Activated CD4-positive, alpha-beta T cell treated with anti-CD3 and anti-CD28 coated beads for 48 hours (primary cell): ENCODE data around the gene NAPSA.

ENCODE experiments used
- DNase-seq: peaks from one replicate; pipeline ENCODE4 v3.0.0-alpha.2; 2020

NAPSA gene

DNA sequence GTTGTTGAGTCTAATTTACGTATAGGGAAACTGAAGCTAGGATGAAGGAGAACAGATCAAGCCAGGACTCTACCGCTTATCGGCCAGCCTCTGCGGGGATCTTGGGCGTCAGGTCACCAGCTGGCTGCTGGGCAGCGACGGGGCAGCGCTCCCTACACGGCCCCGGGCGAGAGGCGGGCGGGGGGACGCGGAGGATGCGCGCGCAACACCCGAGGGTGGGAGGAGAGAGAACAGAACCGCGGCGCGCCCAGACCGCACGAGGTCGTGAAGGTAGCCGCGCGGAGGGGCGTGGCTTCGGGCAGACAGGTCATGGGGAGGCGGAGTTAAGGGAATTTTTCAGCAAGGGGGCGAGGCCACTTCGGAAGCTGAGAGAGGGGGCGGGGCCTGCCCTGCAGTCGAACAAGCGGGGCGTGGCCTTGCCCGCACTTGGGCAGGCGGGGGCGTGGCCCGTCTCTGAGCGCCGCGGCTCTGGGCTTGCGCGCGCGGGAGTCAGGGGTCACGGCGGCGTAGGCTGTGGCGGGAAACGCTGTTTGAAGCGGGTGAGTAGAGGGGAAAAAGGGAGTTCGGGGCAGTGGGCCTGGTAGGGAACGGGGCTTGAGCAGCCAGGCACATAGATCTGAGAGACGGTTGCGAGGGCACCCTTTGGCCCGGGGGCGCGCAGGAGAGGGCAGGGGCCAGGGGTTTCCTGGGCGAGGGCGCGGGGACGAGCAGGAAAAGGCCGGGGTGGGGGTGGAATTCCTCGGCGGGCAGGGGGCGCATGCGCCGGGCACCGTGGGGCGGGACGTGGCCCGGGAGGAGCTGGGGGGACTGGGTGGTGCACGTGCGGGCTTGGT, 18.6 kb upstream of the NAPSA start, which contains the start of gene POLD1:
POLD1 (plus strand) TSS at position 496 of the 833 bp plus-strand sequence. CDS start 14,505 bp downstream, outside the sequence.
- peak; percentile 99 for DNase-seq

DNA sequence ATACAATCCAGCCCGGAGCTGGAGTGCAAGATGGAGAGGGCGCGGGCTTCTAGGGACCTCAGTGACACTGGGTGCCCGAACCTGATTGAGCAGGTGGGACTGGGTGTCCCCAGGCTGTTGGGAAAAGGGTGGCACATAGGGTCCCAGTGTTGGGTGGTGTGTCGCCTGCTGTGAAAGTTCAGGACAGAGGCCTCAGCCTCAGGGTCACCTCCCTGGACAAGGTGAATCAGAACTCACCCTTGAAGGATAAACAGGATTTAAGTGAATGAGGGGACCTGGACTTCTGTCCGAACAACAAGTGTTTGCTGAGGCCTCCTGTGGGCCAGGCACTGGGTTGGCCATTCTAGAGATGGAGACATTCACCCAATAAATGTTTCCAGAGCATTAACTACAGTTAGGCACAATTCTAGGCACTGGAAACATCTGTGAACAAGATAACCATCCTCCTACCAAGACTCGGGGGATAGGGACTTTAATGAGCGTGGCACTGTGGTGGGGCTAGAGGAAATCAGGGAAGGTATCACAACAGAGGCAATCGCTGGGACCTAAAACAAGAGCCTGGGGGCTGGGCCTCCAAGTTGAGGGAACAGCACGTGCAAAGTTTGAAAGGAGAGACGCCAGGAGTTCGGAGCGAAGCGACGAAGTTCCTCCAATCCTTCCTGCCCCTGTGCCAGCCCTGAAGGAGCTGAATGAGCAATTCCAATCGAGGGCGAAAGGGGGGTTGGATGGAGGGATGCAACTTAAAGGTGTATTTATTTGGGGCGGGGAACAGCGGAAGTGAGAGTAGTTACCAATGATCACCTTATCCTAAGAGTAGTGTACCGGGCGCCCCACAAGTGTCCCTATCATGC, 17.8 kb upstream of the NAPSA start:
- no peak for DNase-seq

DNA sequence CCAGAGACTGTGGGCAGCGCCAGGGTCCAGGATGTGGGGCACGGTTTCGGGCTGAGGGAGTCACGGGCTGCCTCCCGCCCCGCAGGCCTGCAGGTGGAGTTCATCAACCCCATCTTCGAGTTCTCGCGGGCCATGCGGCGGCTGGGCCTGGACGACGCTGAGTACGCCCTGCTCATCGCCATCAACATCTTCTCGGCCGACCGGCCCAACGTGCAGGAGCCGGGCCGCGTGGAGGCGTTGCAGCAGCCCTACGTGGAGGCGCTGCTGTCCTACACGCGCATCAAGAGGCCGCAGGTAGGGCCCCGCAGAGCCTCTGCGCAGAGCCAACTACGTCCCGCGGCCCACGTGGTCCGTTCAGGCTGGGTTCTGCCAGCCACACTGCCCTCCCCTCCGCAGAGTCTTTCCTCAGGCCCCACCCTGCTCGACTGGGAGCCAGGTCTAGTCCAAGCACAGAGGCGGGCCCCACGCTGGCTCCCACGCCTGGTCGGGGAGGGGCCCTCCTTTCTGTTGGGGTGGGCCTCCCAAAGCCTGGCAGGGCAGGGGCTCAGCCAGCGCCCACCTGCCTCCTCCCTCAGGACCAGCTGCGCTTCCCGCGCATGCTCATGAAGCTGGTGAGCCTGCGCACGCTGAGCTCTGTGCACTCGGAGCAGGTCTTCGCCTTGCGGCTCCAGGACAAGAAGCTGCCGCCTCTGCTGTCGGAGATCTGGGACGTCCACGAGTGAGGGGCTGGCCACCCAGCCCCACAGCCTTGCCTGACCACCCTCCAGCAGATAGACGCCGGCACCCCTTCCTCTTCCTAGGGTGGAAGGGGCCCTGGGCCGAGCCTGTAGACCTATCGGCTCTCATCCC, 16.7 kb upstream of the NAPSA start:
- no peak for DNase-seq

DNA sequence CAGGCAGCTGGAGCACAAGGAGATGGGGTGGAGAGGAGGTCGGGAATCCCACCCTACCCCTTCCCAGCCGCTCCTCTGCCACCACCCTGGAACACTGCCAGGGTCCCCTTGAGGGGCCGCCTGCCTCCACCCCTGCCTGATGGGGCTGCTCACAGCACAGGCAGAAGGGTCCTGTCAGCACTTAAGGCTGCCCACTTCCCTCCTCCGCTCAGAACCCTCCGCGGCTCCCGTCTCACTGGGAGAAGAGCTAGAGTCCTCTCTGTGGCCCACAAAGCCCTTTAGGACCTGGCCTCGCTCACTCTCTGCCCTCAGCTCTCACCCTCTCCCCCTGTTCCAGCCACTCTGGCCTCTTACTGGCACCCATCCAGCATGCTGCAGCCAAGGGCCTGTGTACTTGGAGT, 15.3 kb upstream of the NAPSA start:
- no peak for DNase-seq

DNA sequence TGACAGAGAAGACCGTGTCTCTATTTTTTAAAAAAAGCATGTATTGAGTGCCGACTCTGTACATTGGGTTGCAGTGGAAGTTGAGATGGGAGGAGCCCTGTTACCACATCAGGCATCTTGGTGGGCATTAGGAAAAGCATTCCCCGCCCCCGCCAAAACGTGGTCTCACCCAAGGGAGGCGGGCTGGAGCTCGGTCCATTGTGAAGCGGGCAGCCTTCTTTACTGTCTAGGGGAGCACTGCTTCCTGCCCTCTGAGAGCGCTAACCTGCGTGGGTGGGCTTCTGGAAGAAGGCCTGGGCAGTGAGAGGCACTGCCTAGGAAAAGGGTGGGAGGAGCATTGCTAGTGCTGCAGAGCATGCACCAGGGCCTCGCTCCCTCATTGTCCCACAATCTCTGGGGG, 14.7 kb upstream of the NAPSA start:
- DNase-seq = no peak

DNA sequence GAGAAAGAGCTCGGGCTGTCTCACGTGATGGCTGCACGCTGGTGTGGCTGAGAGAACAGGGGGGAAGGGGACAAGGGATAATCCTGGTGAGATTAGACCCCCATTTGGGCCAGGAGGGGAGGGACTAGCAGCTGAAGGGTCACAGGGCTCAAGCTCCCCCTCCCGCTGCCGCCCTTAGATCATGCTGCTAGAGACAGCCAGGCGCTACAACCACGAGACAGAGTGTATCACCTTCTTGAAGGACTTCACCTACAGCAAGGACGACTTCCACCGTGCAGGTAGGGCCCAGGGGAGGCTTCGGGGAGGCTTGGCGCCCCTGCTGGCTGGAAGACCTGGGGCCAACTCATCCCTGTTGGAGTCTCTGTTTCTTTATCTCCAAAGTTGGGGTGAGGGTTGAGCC, 14.2 kb upstream of the NAPSA start:
- no peak for DNase-seq

DNA sequence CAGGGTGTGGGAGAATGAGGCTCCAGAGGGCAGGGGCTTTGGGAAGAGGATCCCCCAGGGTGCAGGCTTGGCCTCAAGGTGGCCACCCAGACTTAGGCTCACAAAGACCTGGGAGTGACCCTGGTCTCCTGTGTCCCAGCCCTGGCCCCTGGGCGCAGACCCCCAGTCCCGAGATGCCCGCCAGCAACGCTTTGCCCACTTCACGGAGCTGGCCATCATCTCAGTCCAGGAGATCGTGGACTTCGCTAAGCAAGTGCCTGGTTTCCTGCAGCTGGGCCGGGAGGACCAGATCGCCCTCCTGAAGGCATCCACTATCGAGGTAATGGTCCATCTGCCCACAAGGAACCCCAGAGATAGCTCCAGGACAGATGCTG, 13.4 kb upstream of the NAPSA start:
- DNase-seq = no peak

DNA sequence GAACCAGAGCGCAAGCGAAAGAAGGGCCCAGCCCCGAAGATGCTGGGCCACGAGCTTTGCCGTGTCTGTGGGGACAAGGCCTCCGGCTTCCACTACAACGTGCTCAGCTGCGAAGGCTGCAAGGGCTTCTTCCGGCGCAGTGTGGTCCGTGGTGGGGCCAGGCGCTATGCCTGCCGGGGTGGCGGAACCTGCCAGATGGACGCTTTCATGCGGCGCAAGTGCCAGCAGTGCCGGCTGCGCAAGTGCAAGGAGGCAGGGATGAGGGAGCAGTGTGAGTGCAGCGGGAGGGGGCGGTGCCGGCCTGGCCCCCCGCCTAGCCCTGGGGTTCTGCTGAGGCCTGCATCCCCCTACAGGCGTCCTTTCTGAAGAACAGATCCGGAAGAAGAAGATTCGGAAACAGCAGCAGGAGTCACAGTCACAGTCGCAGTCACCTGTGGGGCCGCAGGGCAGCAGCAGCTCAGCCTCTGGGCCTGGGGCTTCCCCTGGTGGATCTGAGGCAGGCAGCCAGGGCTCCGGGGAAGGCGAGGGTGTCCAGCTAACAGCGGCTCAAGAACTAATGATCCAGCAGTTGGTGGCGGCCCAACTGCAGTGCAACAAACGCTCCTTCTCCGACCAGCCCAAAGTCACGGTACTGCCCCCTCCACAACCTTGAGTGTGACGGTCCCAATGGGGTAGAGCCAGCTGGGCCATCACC, 12.9 kb upstream of the NAPSA start:
- no peak for DNase-seq

DNA sequence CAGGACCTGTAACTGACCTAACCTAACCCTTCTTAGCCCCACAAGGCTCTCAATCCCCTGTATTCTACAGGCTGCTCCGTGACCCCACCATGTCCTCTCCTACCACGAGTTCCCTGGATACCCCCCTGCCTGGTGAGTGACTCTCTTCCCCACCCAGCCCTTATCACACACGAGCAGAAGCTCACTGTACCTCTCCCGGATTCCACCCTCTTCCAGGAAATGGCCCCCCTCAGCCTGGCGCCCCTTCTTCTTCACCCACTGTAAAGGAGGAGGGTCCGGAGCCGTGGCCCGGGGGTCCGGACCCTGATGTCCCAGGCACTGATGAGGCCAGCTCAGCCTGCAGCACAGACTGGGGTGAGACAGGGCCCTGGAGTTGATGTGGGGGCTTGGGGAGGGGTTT, 12.1 kb upstream of the NAPSA start:
- no peak for DNase-seq

DNA sequence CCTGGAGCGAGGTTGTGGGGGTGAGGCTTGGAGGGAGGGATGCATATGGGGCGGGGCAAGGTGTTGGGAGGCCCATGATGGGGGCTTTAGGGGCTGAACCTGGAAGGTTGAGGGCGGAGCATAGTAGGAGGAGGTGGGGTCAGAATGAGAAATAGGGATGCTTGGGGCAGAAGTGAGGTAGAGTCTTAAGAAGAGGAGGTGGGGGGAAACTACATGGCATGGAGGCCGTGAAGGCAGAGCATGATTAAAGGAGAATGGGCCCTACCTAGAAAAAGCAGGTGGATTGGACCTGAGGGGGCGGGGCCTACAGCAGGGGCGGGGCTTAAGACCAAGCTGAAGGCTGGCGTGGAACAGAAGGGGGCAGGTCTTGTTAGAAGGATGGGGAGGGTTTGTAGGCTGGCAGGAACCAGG, 11.6 kb upstream of the NAPSA start:
- peak; percentile 79 for DNase-seq

DNA sequence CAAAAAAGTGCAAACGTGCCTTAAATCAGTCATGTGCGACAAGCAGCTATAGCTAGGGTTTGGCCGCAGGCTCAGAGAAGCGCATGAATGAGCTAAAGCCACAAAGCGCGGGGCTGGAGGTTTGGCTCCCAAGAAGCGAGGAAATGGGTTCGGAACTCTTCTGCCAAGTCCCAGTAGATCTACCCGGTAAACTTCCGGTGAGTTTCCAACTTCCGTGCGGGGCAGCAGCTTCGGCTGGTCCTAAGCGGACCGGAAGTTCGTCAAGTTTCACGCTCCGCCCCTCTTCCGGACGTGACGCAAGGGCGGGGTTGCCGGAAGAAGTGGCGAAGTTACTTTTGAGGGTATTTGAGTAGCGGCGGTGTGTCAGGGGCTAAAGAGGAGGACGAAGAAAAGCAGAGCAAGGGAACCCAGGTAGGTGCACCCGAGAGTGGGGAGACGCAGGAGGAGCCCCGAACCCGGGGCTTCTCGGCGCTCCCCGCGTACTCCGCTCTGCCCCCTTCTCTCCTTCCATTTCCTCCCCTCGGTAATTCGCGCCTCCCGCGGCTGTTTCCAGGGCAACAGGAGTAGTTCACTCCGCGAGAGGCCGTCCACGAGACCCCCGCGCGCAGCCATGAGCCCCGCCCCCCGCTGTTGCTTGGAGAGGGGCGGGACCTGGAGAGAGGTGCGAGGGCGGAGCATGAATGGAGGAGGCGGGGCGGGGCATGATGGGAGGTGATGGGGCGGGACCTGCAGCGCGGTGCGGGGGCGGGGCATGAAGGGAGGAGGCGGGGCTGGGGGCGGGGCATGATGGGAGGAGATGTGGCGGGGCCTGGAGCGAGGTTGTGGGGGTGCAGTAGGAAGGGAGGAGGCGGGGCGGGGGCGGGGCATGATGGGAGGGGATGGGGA, 11.0 kb upstream of the NAPSA start, which contains the start of gene NR1H2:
NR1H2 (plus strand) TSS at position 292 of the 885 bp plus-strand sequence. CDS start 1,149 bp downstream, outside the sequence.
- peak; percentile 96 for DNase-seq

DNA sequence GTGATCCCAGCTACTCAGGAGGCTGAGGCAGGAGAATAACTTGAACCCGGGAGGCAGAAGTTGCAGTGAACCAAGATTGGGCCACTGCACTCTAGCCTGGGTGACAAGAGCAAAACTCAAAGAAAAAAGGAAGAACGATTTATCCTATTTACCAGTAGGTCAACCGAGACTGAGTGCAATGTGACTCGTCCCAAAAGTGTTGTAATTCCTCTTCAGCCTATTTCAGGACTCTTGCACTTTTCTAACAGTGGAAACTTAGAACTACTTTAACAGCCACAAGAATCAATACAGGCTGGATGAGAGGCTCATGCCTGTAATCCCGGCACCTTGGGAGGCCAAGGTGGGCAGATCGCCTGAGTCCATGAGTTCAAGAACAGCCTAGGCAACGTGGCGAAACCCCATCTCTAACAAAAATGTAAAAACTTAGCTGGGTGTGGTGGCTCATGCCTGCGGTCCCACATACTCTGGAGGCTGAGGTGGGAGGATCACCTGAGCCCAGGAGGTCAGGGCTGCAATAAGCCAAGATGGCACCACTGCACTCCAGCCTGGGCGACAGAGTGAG, 6.6 kb upstream of the NAPSA start:
- DNase-seq = no peak

DNA sequence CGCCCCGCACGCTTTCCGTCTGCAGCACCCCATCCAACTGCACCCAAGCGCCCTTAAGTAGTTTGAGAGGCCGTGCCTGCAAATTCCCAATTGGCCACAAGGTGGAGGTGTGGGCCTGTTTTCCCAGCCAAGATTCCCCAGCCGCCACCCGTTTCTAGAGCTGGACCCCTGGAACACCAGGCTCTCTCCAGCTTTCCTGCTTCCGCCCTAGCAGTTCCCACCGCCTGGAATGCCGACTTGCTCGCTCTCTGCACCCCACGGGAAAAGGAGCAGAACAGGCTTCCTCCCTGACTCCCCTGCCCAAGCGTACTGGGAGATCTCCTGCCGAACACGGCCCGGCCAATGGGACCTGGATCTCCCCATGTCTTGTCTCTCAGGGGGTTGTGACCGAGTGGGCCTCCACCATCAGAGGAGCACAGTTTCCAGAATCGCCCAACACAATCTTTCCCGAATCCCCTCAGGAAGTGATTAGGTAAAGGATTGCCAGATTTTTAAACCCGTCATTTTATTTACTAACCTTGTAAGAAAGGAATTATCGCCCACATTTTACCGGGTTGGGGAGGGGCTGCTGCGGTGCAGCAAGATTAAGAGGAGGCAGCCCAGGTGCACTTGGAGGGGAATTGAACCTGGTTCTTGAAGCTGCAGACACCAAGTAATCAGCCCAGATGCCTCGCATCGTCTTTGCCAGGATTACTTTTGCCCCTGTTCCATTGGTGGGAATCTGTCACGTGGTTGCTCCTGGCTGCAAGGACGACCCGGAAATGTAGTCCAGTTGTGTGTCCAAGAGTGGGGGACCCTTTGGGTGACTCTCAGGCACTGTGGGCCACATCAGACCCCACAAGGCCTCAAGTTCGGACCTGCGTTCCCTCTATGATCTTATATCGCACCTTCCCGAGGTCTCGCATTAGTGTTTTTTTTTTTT, 3.5 kb upstream of the NAPSA start:
- peak; percentile 86 for DNase-seq

DNA sequence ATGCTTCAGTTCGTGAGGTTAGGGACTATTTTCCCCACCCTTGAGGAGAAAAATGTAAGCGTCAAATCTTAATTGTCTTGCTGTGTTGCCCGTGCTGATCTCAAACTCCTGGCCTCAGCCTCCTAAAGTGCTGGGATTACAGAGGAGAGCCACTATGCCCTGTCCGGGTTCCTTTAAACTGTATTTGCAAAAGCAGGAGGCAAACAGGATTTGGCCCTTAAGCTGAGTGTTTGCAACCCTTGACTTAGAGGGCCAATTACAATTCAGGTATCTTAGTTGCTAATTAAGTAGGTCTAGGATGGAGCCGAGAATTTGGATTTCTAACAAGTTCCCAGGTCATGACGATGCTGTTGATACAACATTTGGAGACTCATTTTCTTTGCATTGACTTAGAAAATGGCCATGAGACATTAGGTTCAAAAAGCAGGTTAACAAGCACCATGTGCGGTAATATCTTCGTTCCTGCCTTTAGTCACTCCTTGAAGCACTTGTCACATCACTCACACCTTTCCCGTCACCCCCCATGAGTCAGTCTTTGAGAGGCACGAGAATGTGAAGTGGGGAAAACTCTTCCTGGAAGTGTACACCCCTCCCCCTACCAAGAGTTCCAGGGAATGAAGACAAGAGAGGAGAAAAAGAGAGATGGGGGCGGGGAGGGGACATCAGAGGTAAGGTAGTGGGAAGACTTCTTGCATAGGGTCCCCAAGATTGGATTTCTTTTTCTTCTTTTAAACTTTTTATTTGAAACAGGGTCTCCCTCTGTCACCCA, 2.6 kb downstream of the NAPSA start:
- peak; percentile 69 for DNase-seq

DNA sequence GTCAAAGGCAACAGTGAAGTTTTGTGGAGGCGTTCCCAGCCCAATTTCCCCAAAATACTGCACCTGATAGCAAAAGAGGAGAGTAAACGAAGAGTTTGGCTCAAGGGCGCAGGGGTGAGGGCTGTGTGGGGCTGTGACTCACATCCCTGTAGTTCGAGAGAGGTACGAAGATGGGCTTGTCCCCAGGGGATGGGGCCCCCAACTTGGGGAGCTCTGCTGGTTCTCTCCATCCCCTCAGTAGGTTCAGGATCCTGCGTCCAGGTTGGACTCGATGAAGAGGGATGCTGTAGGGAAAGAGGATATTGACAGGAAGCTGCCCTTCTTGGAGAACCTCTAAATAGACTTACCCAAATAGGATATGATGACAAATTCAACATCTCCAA, 3.4 kb downstream of the NAPSA start:
- DNase-seq = peak; percentile 48

DNA sequence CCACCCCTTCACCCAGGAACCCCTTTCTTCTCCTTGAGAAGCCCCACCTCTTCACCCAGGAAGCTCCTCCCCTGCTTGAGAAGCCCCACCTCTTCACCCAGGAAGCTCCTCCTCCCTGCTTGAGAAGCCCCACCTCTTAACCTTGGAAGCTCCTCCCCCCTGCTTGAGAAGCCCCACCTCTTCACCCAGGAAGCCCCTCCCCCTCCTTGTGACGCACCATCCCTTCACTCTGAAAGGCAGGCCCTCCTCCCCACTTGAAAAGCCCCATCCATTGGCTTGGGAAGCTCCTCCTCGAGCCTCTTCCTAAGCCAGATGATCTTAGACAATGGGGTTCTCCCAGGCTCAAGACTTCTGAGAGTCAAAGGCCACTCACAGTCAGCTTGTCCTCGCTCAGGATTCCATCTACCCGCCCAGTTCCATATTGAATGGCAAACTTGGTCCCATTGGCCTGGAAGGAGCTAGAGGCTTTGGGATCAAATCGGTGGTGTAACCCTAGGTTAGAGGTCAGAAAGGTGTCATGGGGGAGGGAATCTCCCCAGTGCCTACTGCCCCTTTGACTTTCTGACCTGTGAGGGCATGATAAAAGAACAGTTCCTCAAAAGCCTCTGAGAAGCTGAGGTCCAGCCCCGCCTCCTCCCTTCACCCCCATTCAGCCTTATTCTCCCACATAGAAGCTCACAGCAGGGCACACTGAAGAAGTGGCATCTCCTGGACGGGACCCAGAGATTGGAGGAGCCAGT, 4.0 kb downstream of the NAPSA start:
- DNase-seq = peak; percentile 73

DNA sequence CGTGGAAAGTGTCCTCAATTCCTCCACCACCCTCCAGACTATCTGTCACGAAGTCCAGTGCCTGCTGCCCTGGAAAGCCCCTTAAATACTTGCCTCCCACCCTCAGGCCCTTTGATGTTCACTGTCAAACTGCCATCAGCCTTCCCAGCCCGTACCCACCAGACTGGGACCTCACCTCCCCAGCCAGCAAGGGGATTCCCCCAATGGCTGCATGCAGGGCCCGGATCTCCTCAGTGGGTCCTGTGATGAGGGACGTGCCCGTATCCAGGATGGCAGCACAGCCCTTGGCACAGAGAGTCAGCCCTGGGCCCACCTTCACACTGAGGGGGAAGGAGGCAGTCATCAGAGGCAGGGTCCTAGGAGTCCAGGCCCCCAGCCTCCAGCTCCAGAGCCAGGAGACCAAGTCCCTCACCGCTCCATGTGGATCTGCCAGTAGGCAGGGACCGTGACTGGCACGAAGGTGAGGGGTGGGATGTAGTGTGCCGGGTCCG, 6.1 kb downstream of the NAPSA start:
- DNase-seq = no peak
